Mucosa of descending colon (tissue), 3 donors: ENCODE measurements around the gene RNASET2. TPM values are rescaled to one million over a fixed set of nuclear protein-coding genes. Genes with fewer than 3 reads are reported as not detected.

Experiments
- ATAC-seq: fragments of 200-7000 bp; cut with Tn5 transposase; one replicate; pipeline ENCODE4 v1.9.1; 2020; ENCODE audit warnings: mild to moderate bottlenecking, moderate library complexity
- DNase-seq, 3 donors: peaks; one replicate each; pipeline ENCODE4 v3.0.0-alpha.2; 2020
- H3K36me3 ChIP-seq: fragments of 200-600 bp; one replicate; pipeline ENCODE4 v1.8.0; 2021; ENCODE audit warnings: low read depth, mild to moderate bottlenecking
- H3K4me1 ChIP-seq: fragments of 200-600 bp; one replicate; pipeline ENCODE4 v1.8.0; 2021; ENCODE audit warnings: low read depth, mild to moderate bottlenecking
- H3K4me3 ChIP-seq: fragments of 200-600 bp; one replicate; pipeline ENCODE4 v1.8.0; 2021; ENCODE audit warnings: mild to moderate bottlenecking
- H3K9me3 ChIP-seq: fragments of 200-600 bp; one replicate; pipeline ENCODE4 v1.8.0; 2021; ENCODE audit warnings: mild to moderate bottlenecking
- CTCF ChIP-seq: fragments of 200-600 bp; IDR thresholded peaks from one replicate; pipeline ENCODE4 v1.8.0; 2022; ENCODE audit warnings: antibody characterized with exemption, mild to moderate bottlenecking
- intact Hi-C, 2 donors: fragments of 100-400 bp; cut with DNase I in 1 of 2; cut with micrococcal nuclease in 1 of 2; formaldehyde crosslinking; loops; one replicate each; pipeline versions ENCODE4 v1.11.0 to v1.11.1; 2022; cut with DNase I, micrococcal nuclease
- total RNA-seq, 3 donors: library from RNA; stranded (reverse); fragmentation: NEBNext Ultra II Directional in 2 of 3; extraction: Animal tissue kit (Norgen Biotek cat#: 25700) in 2 of 3; gene quantifications; one replicate each; pipeline versions ENCODE4 v1.2.1 to v1.2.4, GENCODE V29; 2021 to 2023
- donor health status: DM: no; HTN: no; CAD: no; lungs with moderate emphysema.
- donor health status: DM: no; HTN: no; CAD: no.
- donor health status: DM: no; HTN: yes; CAD: no.

RNASET2 gene
- total RNA-seq, 3 donors from 2014 or later: 60.1 to 127 (median 109) TPM

- intact Hi-C loops: loop anchor here (5.0 to 10.0 kb wide), 3 partner anchors 155 to 215 kb away; no protein-coding TSS in a partner anchor
- peak in 1 of 3 donors; percentile 25 for DNase-seq
Measured at GRCh38 chr6:166989427-166990032, 33.2 kb upstream of the RNASET2 start.

DNA sequence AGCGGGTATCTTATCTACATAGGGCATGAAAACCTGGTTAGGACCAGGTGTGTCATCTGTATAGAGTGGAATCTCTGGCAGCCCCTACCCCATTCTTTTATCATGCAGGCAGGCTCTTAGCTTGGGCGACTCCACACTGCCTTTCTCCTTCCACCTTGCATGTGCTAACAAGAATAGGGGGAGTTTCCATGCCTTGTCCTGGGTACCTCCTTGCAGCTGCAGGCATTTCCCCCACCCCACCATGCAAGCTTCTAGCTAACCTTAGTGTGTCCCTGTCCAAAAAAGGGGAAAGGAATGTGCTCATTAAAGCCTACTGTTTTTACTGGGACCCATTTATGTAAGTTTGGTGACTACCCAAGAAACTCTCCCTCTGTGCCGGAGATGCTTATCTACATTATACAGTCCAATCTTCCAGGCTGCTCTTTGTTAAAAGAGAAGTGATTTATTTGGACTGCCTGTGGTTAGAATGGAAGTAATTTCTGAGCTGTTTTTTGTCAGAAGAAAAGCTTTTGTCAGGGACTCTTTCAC lies 32.4 kb upstream of the RNASET2 start:
- intact Hi-C loops: loop anchor here (5.0 to 10.0 kb wide), 2 partner anchors 201 to 214 kb away; no protein-coding TSS in a partner anchor
- no peak for DNase-seq

More at GRCh38 chr6:166989427-166990032, 33.2 kb upstream of the RNASET2 start:
- ATAC-seq: peak; percentile 94
- Histone ChIP-seq H3K4me3 (no peak overlapping the region), H3K36me3 (no peaks in the 10 kb centered on the region), H3K4me1 (no peaks in the 10 kb centered on the region), H3K9me3 (no peaks in the 10 kb centered on the region)
- no peak for TF ChIP-seq CTCF

DNA sequence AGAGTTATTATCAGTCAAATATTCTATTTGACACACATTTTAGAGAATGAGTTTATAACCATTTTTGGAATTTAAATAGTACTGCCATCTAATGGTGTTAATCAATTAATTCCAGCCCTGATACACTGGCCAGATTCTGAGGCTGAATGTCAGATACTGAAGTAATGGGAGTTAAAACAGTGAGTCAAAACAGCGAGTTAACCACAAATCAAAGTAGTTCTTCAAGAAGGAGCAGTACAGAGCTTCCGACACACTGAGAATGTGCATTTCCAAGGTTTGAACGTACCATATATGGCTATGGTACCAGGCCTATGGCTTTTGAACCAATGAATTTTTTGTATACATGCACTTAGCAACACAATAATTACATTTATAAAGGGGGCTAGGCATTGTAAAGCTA lies 31.6 kb upstream of the RNASET2 start:
- no peaks in the 10 kb centered on the region for H3K36me3 ChIP-seq
- H3K4me1 ChIP-seq: no peaks in the 10 kb centered on the region
- no peak overlapping the region for H3K4me3 ChIP-seq
- TF ChIP-seq CTCF: no peak
- DNase-seq (no peak), ATAC-seq (no peak)
- no peaks in the 10 kb centered on the region for H3K9me3 ChIP-seq
- intact Hi-C loops: loop anchor here (5.0 to 10.0 kb wide), 2 partner anchors 201 to 213 kb away; no protein-coding TSS in a partner anchor

More for the DNA sequence above, 32.4 kb upstream of the RNASET2 start:
- TF ChIP-seq CTCF: no peak
- H3K4me1 ChIP-seq: no peaks in the 10 kb centered on the region
- no peaks in the 10 kb centered on the region for H3K36me3 ChIP-seq
- no peak for ATAC-seq
- no peaks in the 10 kb centered on the region for H3K9me3 ChIP-seq
- H3K4me3 ChIP-seq: no peak overlapping the region

DNA sequence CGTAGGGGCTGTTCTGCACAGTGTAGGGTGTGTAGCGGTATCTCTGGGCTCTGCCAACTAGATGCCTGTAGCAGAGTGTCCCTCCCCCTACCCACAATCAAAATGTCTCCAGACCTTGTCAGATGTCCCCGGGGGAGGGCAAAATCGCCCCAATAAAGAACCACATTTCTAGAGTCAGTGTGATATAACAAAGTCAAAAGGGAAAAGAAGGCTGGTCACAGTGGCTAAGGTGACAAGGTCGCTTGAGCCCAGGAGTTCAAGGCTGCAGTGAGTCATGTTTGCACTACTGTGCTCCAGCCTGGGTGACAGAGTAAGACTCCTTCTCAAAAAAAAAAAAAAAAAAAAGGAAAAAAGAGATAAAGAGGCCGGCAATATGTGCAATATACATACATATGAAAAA lies 31.1 kb upstream of the RNASET2 start:
- Histone ChIP-seq H3K9me3 (no peaks in the 10 kb centered on the region), H3K36me3 (no peaks in the 10 kb centered on the region), H3K4me3 (no peak overlapping the region), H3K4me1 (no peaks in the 10 kb centered on the region)
- TF ChIP-seq CTCF: no peak
- ATAC-seq (no peak), DNase-seq (no peak)
- intact Hi-C loops: loop anchor here (5.0 to 10.0 kb wide), 2 partner anchors 200 to 213 kb away; no protein-coding TSS in a partner anchor

DNA sequence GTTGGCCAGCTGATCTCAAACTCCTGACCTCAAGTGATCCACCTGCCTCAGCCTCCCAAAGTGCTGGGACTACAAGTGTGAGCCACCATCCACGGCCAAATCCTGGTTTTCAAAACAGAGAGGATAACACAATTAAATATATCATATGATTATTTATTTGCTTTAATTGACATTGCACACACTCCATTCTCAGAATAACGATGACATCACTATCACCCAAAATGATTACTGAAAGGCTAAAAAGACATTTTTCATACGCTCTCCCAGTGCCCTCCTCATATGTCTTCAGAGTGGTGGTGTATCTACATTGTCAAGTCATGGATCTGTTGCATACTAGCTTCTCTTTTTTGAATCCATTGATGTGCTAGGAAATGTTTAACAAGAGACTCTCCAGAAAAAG lies 24.4 kb upstream of the RNASET2 start:
- H3K9me3 ChIP-seq: no peaks in the 10 kb centered on the region
- no peak for DNase-seq
- no peak for ATAC-seq
- intact Hi-C loops: loop anchor here in 1 of 2 donors (10.0 kb wide), 1 partner anchor 206 kb away; no protein-coding TSS in a partner anchor
- H3K4me3 ChIP-seq: no peak overlapping the region
- no peak for TF ChIP-seq CTCF
- H3K4me1 ChIP-seq: no peaks in the 10 kb centered on the region
- no peaks in the 10 kb centered on the region for H3K36me3 ChIP-seq
